Measurements from ENCODE around the gene PEX6. TPM values are rescaled to one million over a fixed set of nuclear protein-coding genes. Genes with fewer than 3 reads are reported as not detected.

Gene PEX6
- total RNA-seq, 1 experiment from 2014 or later, result 15.6 TPM

- Histone ChIP-seq H3K9me3 (ENCODE audit: control insufficient read depth, low read depth, low read length) (no peaks in the 10 kb centered on the region), H3K23me2 (ENCODE audit: insufficient read length, low read depth, low read length, poor library complexity, severe bottlenecking) (no peaks in the 10 kb centered on the region), H3K4me1 (ENCODE audit: insufficient read depth, low read length) (no peaks in the 10 kb centered on the region), H2AFZ (ENCODE audit: low read length) (no peak overlapping the region), H3K4ac (ENCODE audit: low read depth, low read length) (no peak overlapping the region), H3K9ac (ENCODE audit: extremely low read depth, insufficient read length, low read length) (no peak overlapping the region), H3K4me2 (ENCODE audit: insufficient read depth, insufficient read length, low read length) (no peak overlapping the region), H4K5ac (ENCODE audit: insufficient read length, low read depth, low read length) (no peak overlapping the region), H3K23ac (ENCODE audit: insufficient read length, low read depth, low read length) (no peak overlapping the region), H3K27me3 (ENCODE audit: insufficient read depth, low read length) (no peaks in the 10 kb centered on the region), H3K79me2 (ENCODE audit: insufficient read depth, low read length) (no peaks in the 10 kb centered on the region), H2BK12ac (ENCODE audit: insufficient read length, low read depth, low read length) (no peak overlapping the region), H4K20me1 (ENCODE audit: control insufficient read depth, insufficient read depth, insufficient read length) (no peaks in the 10 kb centered on the region), H4K91ac (ENCODE audit: insufficient read length, low read depth, low read length) (no peak overlapping the region), H3K79me1 (ENCODE audit: insufficient read depth, low read depth, low read length, poor library complexity, severe bottlenecking) (no peaks in the 10 kb centered on the region), H3T11ph (ENCODE audit: low read length) (no peak overlapping the region), H3K56ac (ENCODE audit: insufficient read length, low read depth, low read length) (no peak overlapping the region), H3K27ac (ENCODE audit: insufficient read length, low read depth, low read length) (no peak overlapping the region), H2AK5ac (ENCODE audit: insufficient read length, low read length) (no peak overlapping the region), H2BK120ac (ENCODE audit: low read depth, low read length, poor library complexity, severe bottlenecking) (no peak overlapping the region), H3K14ac (ENCODE audit: insufficient read depth, low read length) (no peak overlapping the region), H2BK5ac (ENCODE audit: insufficient read length, low read length) (no peak overlapping the region), H4K8ac (replicated peaks; ENCODE audit: insufficient read length, low read depth, low read length) (no peak overlapping the region), H2BK20ac (ENCODE audit: low read depth, low read length, poor library complexity, severe bottlenecking) (no peak overlapping the region), H3K18ac (ENCODE audit: insufficient read length, low read depth, low read length) (no peak overlapping the region), H2BK15ac (ENCODE audit: low read depth, low read length) (no peak overlapping the region)
- no CpG with 5 or more reads among the region's 1 CpG for WGBS (ENCODE audit: extremely low coverage, insufficient read length, low lambda C conversion rate)
- H3K4me3 Mint-ChIP-seq, result no peak overlapping the region
- no peaks in the 10 kb centered on the region for H3K36me3 Mint-ChIP-seq (ENCODE audit: insufficient read depth in 1 of 3, low read depth in 3 of 3)
- TF ChIP-seq CTCF (conservative IDR thresholded peaks at IDR 0.05), result no peak
- no peak overlapping the region for H3K27ac Mint-ChIP-seq
- peaks cover under 1 to 1% of the 10 kb centered on the region in 2 experiments; a peak in 3 of 4 replicates for H3K4me1 Mint-ChIP-seq
- 0 out of 2 replicates have a peak, but pooled peaks cover 1% of the 10 kb centered on the region for H3K27me3 Mint-ChIP-seq (ENCODE audit: low read depth)
- DNase-seq, result no peak
- H3K9me3 Mint-ChIP-seq, result no peaks in the 10 kb centered on the region; a peak in 1 of 5 replicates
Observed at GRCh38 chr6:42916288-42916687, 62.7 kb downstream of the PEX6 start.
